GM18951 (cell line): Measurements from ENCODE around the gene STAT5A.
"Not testable (repeated sequence)": the region's sequence is repeated elsewhere in the genome, so short reads cannot be mapped to it uniquely, and the experiment has no call there.

Experiments used
- POLR2A ChIP-seq: IDR thresholded peaks from 4 replicates; pipeline ENCODE4 v1.6.1; 2011; ENCODE audit warnings: mild to moderate bottlenecking; ENCODE audit not compliant: insufficient read length, insufficient read depth; ENCODE audit errors: extremely low read depth
- in situ Hi-C: fragments of 300-500 bp; cut with MboI; formaldehyde crosslinking; loops from one replicate; pipeline ENCODE4 v1.12.0; 2022; ENCODE audit warnings: low sequenced_read_pairs, mixed read lengths, inconsistent platforms; ENCODE audit not compliant: unreplicated experiment

The STAT5A gene

GRCh38 chr17:42354956-42355843 lies 66.9 kb downstream of the STAT5A start:
- in situ Hi-C loops: no loop called here
- TF ChIP-seq POLR2A: no peak

GRCh38 chr17:42358434-42358833 lies 70.1 kb downstream of the STAT5A start:
- in situ Hi-C loops: no loop called here
- TF ChIP-seq POLR2A: no peak

DNA sequence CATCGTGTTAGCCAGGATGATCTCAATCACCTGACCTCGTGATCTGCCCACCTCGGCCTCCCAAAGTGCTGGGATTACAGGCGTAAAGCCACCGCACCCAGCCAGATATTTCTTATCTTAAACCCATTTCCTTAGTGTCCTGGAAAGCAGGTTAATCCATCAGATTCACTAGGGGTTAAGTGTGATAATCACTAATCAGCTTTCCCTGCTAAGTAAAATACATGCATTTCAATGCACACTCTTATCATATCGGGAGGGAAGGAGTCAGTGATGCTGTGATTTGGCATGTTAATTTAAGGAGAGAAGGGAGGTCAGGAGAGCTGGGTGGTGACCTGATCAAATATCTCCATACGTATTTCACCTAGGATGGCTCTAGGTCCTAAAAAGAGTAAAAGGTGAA lies 70.8 kb downstream of the STAT5A start:
- in situ Hi-C loops: no loop called here
- TF ChIP-seq POLR2A: no peak

DNA sequence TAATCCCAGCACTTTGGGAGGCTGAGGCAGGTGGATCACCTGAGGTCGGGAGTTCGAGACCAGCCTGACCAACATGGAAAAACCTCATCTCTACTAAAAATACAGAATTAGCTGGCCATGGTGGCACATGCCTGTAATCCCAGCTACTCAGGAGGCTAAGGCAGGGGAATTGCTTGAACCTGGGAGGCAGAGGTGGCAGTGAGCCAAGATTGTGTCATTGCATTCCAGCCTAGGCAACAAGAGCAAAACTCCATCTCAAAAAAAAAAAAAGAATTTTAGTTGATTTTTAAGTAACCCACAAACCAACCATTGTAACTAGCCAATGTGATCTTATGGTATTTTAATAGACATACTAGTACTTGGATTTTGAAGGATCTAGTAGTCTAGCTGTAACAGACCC lies 72.1 kb downstream of the STAT5A start:
- in situ Hi-C loops: not testable (repeated sequence)
